Stimulated activated CD4-positive, alpha-beta T cell treated with anti-CD3 and anti-CD28 coated beads, TNF-alpha, amount 100 ng/mL, for 4 hours (primary cell): ENCODE results near the gene SMAD3.

Experiments
- DNase-seq, 3 experiments: peaks; one replicate each; pipeline ENCODE4 v3.0.0-alpha.2; 2020; ENCODE audit warnings: low read depth in 3 of 3

Gene SMAD3

GRCh38 chr15:67036775-67037555 lies 28.4 kb upstream of the SMAD3 start:
- no peak for DNase-seq

- DNase-seq, result no peak
Observed at GRCh38 chr15:67037694-67038093, 27.7 kb upstream of the SMAD3 start.

GRCh38 chr15:67038736-67039135 lies 26.7 kb upstream of the SMAD3 start:
- no peak for DNase-seq

DNA sequence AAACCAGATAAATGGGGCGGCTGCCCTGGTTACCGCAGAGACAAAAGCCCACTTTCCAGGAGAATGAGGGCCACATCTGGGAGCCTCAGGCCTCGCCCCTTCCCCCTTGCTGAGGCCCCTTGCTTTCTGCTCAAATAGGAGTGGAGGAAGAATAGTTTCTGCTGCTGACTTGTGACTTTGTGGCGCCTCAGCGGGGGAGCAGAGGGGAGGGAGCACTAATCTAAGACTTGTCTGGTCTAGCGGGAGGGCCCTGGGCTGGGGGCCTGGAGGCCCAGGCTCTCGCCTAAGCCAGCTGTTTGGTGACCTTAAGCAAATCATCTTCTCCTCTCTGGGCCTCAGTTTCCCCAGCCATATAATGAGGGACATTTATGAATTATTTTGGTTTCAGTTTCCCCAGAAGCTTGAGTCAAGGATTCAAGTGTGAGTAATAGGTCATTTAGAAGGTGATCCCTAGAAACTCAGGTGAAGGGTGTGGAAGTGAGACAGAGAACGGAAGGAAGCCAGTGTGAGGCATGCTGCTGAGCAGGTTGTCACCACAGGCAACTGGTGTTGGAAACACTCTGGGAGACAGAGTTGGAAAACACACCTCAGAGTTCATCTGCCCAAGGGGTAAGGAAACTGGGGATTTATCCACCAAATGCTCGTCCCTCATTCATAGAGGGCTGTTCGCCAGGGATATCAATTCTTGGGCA lies 25.9 kb upstream of the SMAD3 start:
- DNase-seq, result no peak

- no peak for DNase-seq
Observed at GRCh38 chr15:67040277-67040676, 25.1 kb upstream of the SMAD3 start.

- no peak for DNase-seq
Observed at GRCh38 chr15:67042551-67043142, 22.8 kb upstream of the SMAD3 start.

GRCh38 chr15:67043939-67044771 lies 21.2 kb upstream of the SMAD3 start:
- no peak for DNase-seq

GRCh38 chr15:67047149-67047661 lies 18.2 kb upstream of the SMAD3 start:
- no peak for DNase-seq

DNA sequence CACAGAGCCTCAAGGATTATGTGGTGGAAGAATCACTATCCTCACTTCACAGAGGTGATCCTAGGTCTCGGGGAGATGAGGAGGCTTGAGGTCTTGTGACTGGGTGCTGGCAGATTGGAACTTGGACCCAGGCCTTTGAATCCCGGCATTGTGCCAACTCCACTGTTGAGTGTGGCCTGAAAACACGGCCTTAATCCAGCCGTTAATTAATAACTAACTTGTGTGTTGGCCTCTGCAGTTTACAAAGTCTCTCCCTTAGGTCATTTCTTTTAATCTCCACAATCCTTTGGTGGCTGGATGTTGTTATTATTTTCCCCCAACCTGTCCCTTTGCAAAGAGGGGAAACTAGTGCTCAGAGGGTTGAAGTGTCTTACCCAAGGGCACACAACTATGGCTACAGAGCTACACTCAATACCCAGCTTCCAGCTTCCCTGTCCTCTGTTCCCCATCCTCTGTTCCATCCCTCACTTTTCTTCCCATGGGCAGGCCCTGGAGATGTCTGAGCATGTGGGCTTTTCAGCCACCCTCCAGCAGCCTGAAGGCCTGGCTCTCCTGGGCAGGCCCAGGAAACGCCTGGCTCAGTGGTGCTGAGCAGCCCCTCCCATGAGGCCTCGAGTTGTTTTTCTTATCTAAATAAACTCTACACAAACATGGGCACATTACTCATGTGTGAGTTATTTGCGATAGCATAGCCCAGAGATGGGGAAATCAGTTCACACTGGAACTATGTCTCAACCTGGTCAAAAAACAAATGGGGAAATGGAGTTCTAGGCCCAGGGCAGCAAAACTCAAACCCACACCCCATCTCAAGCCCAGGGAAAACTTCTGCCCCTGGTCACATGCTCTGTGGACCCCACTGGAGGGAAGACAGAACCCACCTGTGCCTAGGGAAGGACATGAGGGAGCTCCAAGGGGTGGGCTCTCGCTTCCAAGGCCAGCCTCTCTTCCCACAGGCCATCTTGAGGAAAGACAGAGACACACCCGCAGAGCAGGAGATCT lies 16.8 kb upstream of the SMAD3 start:
- no peak for DNase-seq

DNA sequence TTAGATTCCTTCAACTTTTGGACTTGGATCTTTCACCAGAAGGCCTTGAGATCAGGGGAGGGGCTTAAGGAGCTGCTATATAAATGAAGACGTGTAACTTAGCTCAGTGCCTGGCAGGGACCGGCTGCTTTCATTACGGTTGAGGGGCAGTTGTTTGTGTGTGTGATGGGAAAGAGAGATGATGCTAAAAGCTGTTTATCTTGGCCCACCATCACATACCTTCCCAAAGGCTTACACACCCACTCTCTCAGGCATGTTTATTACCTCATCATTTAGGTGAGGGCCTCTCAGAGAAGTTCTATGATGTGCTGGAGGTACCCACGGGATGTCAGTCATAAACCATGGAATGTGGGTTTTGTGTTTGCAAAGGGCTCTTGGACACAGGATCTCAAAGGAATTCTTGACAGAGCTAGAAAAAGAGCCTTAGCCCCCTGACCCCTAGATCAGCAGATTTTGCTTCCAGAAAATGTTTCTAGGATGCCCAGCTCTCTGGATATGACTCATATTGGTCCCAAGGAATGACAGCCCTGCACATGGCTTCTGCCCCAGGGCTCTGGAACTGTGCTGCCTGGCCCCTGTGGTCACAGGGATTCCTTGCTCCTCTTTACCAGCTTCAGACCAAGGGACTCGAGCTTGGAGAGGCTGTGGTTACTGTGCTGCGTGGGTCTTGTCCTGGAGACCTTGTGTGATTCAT lies 15.9 kb upstream of the SMAD3 start:
- no peak for DNase-seq

- no peak for DNase-seq
Observed at GRCh38 chr15:67050062-67050461, 15.3 kb upstream of the SMAD3 start.

DNA sequence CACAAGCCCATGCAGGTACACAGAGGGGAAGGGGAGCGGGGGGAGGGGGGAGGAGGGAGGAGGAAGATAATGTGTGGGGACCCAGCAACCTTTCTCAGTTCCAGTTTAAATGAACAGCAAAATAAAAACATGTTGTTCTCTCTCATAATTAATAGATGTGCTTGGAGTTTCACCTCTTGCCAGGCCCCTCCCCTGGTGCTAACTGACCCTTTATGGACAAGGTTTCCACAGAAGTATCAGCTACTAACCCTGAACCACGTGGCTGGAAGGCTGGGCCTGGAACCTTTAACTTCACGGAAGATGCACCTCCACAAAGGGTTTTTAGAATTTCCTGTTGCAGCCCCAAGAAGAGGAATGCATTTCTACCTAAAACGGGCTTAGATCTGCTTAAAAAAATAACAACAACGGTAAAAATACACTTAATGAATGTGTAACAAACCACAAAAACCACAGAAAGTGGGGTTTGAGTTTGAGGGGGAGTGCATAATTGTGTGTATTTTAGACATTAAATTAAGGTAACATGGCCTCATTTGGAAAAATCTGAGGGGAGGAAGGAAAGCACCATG lies 14.8 kb upstream of the SMAD3 start:
- DNase-seq, result no peak

DNA sequence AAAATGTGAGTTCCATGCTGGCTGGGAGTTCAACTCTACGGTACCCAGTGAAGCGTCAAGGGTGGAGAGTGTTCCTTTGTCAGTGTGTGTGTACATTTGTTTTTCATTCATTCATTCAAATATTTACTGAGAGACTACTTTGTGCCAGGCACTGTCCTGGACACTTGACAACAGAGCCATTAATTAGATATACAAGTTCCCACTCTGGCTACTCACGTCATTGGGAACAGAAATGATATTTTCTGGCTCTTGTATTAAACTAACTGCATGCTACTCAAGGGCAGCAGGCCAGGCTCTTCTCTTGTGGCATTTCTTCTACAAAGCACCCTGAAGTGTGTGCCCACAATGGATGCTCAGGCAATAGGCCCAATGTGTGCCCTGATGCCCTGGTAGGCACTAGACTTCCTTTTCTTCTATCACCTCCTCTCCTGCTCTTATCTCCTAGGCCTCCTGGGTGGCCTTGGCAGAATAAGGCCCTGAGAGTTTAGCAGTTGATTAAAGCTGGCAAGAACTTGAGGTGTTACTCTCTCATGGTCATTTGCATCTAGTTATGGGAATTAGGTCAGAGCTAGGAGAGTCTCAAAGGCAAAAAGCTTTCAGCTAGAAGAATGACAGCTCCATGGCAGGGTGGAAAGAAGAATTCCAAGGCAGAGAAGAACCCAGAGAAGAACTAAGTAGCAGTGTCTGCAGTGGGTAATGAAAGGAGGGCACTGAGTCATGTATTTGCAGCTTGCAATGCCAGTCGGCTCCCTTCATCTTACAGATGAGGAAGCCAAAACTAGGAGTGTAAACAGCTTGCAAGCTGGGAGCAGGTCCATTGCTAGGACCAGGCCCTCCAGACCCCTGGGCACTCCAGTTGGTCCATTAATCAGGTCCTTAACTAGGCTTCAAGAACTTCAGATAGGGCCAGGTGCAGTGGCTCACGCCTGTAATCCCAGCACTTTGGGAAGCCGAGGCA lies 14.0 kb upstream of the SMAD3 start:
- DNase-seq, result no peak

DNA sequence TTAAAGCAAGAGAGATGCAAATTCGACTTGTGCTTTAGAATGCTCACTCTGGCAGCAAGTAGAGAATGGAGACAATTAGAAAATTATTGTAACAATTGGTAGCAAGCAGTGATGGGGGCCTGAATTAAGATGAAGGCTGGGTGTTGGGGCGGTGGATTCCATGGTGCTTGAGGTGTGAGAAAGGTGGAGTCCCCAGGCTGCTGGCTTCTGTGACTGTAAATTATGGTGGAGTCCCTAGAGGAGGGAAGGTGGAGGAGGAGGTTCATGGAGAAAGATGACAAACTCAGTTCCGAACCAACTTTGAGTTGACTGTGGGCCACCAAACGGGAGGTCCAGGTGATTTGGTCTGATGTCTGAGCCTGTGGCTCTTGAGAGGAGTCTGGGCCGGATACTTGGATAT lies 10.7 kb upstream of the SMAD3 start:
- DNase-seq, result no peak

DNA sequence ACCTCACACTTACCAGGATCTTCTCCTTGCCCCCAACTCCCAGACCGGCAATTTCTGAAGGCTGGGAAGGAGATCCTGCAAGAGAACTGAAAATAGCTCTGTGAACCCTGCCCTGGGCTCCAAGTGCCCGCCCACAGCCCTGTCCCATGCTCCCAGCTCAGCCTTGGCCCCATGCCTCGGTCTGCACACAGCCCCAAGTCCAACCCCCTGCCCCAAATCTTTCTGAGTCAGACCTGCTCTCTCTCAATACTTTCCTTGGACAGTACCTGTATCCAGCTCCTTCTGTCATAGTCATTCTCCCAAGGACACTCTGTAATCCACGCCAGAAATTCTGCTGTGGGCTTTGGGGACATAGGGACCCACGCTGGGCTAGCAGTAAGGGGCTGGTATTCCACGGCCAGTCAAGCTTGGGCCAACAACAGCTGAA lies 6.3 kb upstream of the SMAD3 start:
- DNase-seq, result no peak

DNA sequence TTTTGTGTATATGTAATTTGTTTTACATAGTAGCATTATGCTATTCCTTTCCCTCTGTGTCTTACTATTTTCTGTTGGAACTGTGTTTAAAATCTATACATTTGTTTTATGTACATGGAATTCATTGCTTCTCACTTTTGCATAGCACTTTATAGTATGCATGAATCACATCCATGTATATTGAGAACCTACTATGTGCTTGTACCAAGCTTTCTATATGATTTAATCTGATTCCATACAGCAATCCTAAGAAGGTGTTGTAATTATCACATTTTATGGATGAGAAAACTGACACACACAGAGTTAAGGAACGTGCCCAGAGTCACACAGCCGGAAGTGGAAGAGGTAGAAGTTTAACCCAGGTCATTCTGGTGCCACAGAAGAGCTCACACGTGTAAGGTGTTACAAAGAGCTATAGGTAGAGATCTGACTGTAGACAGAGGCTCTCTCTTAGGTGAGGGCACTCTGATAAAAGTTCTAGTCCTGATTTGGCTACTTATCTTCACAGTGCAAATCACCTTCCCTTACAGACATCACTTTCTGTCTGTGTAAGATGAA lies 3.5 kb upstream of the SMAD3 start:
- DNase-seq, result no peak

DNA sequence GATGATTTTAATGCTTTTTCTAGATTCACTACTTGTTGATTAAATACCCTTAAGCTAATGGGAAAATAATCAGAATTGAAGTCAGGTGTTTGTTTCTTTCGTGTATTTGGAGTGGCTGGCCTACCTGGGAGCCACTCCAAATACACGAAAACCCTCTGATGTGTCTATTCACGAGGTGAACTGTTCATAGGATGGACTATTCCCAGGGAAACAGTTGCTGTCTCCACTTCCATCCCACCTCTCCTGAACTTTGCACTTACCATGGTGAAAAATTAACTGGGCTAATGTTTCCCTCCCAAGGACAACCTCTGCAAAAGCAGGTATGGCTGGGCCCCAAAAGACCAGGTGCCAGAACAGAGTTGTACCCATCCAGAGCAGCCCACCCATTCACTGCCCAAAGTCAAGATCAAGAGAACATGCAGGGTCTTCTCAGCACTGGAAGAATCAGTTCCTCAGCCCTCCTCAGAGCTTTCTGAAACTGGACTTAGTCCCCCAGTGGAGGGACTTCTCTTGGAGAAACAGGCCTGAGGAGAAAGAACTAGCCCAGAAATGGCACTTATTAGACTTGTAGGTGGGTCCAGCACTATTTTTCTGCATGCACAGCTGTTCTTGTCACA lies 2.9 kb upstream of the SMAD3 start:
- no peak for DNase-seq
